ENCODE measurements around the gene NSUN6.
"Not testable (repeated sequence)": the region's sequence is repeated elsewhere in the genome, so short reads cannot be mapped to it uniquely, and the experiment has no call there.

The NSUN6 gene

GRCh38 chr10:18659819-18660535, 8.6 kb upstream of the NSUN6 start:
- DNase-seq (ENCODE audit: low read depth), result no peak

GRCh38 chr10:18659125-18659818, 7.9 kb upstream of the NSUN6 start, which contains the start of gene ARL5B:
Gene ARL5B (plus strand): TSS chr10:18659431. CDS start chr10:18659638, 207 bp downstream.
- peak; percentile 99 for DNase-seq (ENCODE audit: low read depth)

- DNase-seq (ENCODE audit: low read depth), result peak; percentile 72
Observed at GRCh38 chr10:18658271-18659124, 7.1 kb upstream of the NSUN6 start.

GRCh38 chr10:18656724-18657123, 5.3 kb upstream of the NSUN6 start:
- DNase-seq (ENCODE audit: low read depth), result no peak

GRCh38 chr10:18653112-18653511, 1.7 kb upstream of the NSUN6 start:
- DNase-seq (ENCODE audit: low read depth), result no peak

GRCh38 chr10:18650404-18650997, 886 bp downstream of the NSUN6 start:
- DNase-seq (ENCODE audit: low read depth), result no peak

GRCh38 chr10:18649364-18649959, 1.9 kb downstream of the NSUN6 start:
- DNase-seq (ENCODE audit: low read depth), result no peak

GRCh38 chr10:18647945-18648344, 3.4 kb downstream of the NSUN6 start:
- no peak for DNase-seq (ENCODE audit: low read depth)

GRCh38 chr10:18647151-18647550, 4.2 kb downstream of the NSUN6 start:
- DNase-seq (ENCODE audit: low read depth), result no peak

- DNase-seq (ENCODE audit: low read depth), result not testable (repeated sequence)
Observed at GRCh38 chr10:18639719-18640118, 11.7 kb downstream of the NSUN6 start.

GRCh38 chr10:18637400-18637799, 14.0 kb downstream of the NSUN6 start:
- DNase-seq (ENCODE audit: low read depth), result not testable (repeated sequence)

GRCh38 chr10:18635995-18636394, 15.4 kb downstream of the NSUN6 start:
- no peak for DNase-seq (ENCODE audit: low read depth)

GRCh38 chr10:18632500-18632899, 18.9 kb downstream of the NSUN6 start:
- not testable (repeated sequence) for DNase-seq (ENCODE audit: low read depth)

- peak; percentile 74 for DNase-seq (ENCODE audit: low read depth)
Observed at GRCh38 chr10:18627452-18628018, 23.9 kb downstream of the NSUN6 start.

- DNase-seq (ENCODE audit: low read depth), result no peak
Observed at GRCh38 chr10:18625886-18626285, 25.5 kb downstream of the NSUN6 start.

- peak; percentile 78 for DNase-seq (ENCODE audit: low read depth)
Observed at GRCh38 chr10:18623671-18624070, 27.7 kb downstream of the NSUN6 start.

GRCh38 chr10:18620856-18621255, 30.5 kb downstream of the NSUN6 start:
- no peak for DNase-seq (ENCODE audit: low read depth)

- DNase-seq (ENCODE audit: low read depth), result no peak
Observed at GRCh38 chr10:18619016-18619415, 32.4 kb downstream of the NSUN6 start.

GRCh38 chr10:18616337-18616736, 35.0 kb downstream of the NSUN6 start:
- no peak for DNase-seq (ENCODE audit: low read depth)

- no peak for DNase-seq (ENCODE audit: low read depth)
Observed at GRCh38 chr10:18615618-18616017, 35.8 kb downstream of the NSUN6 start.

- no peak for DNase-seq (ENCODE audit: low read depth)
Observed at GRCh38 chr10:18611168-18611567, 40.2 kb downstream of the NSUN6 start.
